Stimulated activated CD8-positive, alpha-beta memory T cell treated with anti-CD3 and anti-CD28 coated beads, Interleukin-4, amount 100 ng/mL, for 24 hours (primary cell): ENCODE measurements around the gene ACP2.
"Not testable (repeated sequence)": the region's sequence is repeated elsewhere in the genome, so short reads cannot be mapped to it uniquely, and the experiment has no call there.

Experiments used
- DNase-seq: peaks from one replicate; pipeline ENCODE4 v3.0.0-alpha.2; 2020; ENCODE audit warnings: low read depth

Gene ACP2

GRCh38 chr11:47243454-47243853 lies 5.2 kb downstream of the ACP2 start:
- no peak for DNase-seq

GRCh38 chr11:47242596-47243192 lies 5.9 kb downstream of the ACP2 start:
- no peak for DNase-seq

GRCh38 chr11:47241841-47242301 lies 6.7 kb downstream of the ACP2 start:
- DNase-seq, result no peak

GRCh38 chr11:47239852-47240251 lies 8.8 kb downstream of the ACP2 start:
- no peak for DNase-seq

- no peak for DNase-seq
Measured at GRCh38 chr11:47236482-47236881, 12.1 kb downstream of the ACP2 start.

GRCh38 chr11:47235163-47235562 lies 13.5 kb downstream of the ACP2 start:
- DNase-seq, result no peak

- DNase-seq, result no peak
Measured at GRCh38 chr11:47234669-47235100, 13.9 kb downstream of the ACP2 start.

- no peak for DNase-seq
Measured at GRCh38 chr11:47233989-47234668, 14.5 kb downstream of the ACP2 start.

GRCh38 chr11:47233051-47233450 lies 15.6 kb downstream of the ACP2 start:
- no peak for DNase-seq

GRCh38 chr11:47229161-47229560 lies 19.5 kb downstream of the ACP2 start:
- DNase-seq, result no peak

- DNase-seq, result no peak
Measured at GRCh38 chr11:47225552-47226400, 22.8 kb downstream of the ACP2 start.

GRCh38 chr11:47222696-47223095 lies 25.9 kb downstream of the ACP2 start:
- no peak for DNase-seq

- DNase-seq, result no peak
Measured at GRCh38 chr11:47220401-47220821, 28.2 kb downstream of the ACP2 start.

- peak; percentile 56 for DNase-seq
Measured at GRCh38 chr11:47216121-47216798, 32.4 kb downstream of the ACP2 start.

GRCh38 chr11:47215366-47215910 lies 33.2 kb downstream of the ACP2 start:
- DNase-seq, result no peak

GRCh38 chr11:47213950-47214565 lies 34.6 kb downstream of the ACP2 start:
- peak; percentile 63 for DNase-seq

GRCh38 chr11:47212938-47213337 lies 35.7 kb downstream of the ACP2 start:
- no peak for DNase-seq

GRCh38 chr11:47208628-47209027 lies 40.0 kb downstream of the ACP2 start:
- no peak for DNase-seq

GRCh38 chr11:47208008-47208552 lies 40.5 kb downstream of the ACP2 start:
- not testable (repeated sequence) for DNase-seq

GRCh38 chr11:47207459-47207858 lies 41.2 kb downstream of the ACP2 start:
- DNase-seq, result no peak

GRCh38 chr11:47206577-47206976 lies 42.0 kb downstream of the ACP2 start:
- not testable (repeated sequence) for DNase-seq
